DMS 273 treated with DMSO at 0.1 percent for 48 hours (cell line): ENCODE measurements around the gene TPCN2.
"Not testable (repeated sequence)": the region's sequence is repeated elsewhere in the genome, so short reads cannot be mapped to it uniquely, and the experiment has no call there.

ENCODE experiments used
- DNase-seq: peaks from one replicate; lab custom pipeline; 2025; lab: John Stamatoyannopoulos, UW

Gene TPCN2

GRCh38 chr11:69076129-69076791 lies 27.5 kb downstream of the TPCN2 start:
- no peak for DNase-seq

DNA sequence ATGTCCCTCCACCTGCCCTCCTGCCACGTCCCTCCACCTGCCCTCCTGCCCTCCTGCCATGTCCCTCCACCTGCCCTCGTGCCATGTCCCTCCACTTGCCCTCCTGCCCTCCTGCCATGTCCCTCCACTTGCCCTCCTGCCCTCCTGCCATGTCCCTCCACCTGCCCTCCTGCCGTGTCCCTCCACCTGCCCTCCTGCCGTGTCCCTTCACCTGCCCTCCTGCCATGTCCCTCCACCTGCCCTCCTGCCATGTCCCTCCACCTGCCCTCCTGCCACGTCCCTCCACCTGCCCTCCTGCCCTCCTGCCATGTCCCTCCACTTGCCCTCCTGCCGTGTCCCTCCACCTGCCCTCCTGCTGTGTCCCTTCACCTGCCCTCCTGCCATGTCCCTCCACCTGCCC lies 28.2 kb downstream of the TPCN2 start:
- not testable (repeated sequence) for DNase-seq

GRCh38 chr11:69078508-69078907 lies 29.8 kb downstream of the TPCN2 start:
- DNase-seq = no peak

DNA sequence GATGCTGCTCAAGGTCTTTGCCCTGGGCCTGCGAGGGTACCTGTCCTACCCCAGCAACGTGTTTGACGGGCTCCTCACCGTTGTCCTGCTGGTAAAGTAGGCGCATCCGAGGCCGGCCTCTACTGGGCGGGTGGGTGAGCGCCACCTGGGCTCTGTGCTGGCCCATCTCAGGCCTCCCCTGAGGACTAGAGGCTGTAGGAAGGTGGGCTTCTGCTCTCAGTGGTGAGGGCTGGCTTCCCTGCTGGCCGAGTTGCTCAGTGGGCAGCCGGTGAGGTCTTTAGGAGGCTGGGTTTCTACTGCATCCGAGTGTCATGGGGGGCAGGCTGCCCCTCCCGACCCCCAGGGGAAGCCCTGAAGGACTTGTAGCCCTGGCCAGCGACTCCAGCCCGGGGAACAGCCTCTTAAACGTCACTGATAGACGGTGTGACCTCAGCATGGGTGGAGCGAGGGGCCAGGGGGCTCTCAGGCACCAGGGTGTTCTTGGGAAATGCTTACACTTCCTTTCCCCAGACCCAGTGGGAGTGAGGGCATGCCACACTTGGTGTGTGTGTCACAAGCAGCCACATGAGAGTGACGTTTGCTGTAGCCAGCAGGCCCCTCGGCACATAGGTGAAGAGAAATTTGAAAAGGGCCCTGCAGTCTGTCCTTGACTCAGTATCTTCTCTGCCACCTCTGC lies 30.3 kb downstream of the TPCN2 start:
- DNase-seq = no peak

DNA sequence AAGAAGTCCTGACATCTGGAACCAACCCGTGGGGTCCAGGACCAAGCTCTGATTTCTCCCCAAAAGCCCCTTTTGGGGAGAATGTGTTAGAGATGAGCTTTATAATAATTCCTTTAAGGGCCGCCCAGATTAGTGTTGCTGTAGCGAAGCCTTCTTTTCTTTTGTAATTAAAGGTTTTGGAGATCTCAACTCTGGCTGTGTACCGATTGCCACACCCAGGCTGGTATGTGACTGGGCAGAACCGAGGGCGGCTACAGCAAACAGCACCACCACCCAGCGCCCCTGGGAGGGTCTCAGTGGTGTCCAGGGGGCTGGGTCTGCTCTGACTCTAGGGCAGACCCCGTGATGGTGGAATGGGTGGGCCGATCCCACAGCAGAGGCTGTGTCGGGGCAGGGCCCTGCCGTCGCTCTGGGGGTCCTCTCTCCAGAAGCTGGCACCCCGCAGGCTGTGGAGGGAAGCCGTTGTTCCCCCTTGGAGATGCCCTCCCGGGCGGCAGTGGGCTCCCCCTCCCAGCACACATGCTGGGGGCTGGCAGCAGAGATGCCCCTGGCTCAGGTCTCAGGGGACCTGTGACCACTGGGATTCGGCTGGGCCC lies 31.0 kb downstream of the TPCN2 start:
- DNase-seq = no peak

- no peak for DNase-seq
Measured at GRCh38 chr11:69080257-69080995, 31.7 kb downstream of the TPCN2 start.

- no peak for DNase-seq
Measured at GRCh38 chr11:69081180-69081579, 32.4 kb downstream of the TPCN2 start.

DNA sequence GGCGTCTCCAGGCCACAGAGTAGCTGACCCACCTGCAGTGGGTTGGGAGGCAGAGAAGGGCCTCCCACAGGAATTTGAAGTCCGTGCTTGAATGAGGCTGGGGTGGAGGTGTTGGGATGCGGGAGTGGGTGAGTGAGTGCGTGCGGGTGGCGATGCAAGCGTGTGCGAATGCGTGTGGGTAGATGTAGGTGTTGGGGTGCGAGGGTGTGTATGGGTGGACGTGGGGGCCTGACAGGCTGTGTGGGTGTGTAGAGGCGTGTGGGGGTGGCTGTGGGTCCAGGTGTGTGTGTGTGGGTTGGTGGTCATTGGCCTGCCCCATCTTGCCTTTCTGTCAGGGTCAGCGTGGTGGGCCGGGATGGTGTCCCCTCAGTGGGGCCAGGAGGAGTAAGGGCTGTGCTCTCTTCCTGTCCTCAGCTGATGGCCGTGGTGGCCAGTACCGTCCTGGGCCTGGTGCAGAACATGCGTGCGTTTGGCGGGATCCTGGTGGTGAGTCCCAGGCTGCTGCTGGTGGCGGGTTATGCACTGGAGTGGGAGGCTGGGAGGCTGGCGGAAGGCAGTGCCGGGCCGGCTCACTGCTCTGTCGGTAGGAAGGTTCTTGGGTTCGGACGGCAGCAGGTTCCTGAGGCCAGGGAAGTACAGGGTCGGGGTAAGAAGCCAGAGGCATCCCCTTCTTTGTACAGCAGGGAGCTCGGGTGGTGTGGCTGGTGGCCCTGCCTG lies 35.0 kb downstream of the TPCN2 start:
- DNase-seq = no peak

GRCh38 chr11:69084371-69084770 lies 35.6 kb downstream of the TPCN2 start:
- no peak for DNase-seq

DNA sequence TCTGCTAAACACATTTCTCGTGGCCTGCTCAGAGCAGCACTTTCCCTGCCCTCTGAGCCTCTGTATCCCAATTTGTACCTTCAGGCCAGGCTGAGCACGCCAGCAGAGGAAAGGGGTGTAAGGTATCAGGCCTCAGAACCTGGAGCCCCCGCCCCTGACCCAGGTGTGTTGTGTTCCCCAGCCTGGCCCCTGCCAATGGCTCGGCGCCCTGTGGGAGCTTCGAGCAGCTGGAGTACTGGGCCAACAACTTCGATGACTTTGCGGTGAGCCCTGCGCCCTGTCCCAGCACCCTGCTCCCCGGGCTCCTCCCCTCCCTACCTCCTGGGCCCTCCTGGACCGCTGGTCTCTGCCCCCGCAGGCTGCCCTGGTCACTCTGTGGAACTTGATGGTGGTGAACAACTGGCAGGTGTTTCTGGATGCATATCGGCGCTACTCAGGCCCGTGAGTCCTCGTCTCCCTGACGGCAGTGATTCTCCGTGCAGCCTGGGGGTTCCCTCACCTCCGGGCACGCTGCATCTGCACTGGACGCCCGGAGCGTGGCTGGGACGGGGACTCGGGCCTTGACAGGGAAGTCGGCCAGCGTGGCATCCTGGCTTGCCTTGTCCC lies 36.9 kb downstream of the TPCN2 start:
- no peak for DNase-seq

- no peak for DNase-seq
Measured at GRCh38 chr11:69086152-69087132, 37.7 kb downstream of the TPCN2 start.

- DNase-seq = no peak
Measured at GRCh38 chr11:69087133-69087524, 38.4 kb downstream of the TPCN2 start.

GRCh38 chr11:69087811-69088210 lies 39.1 kb downstream of the TPCN2 start:
- no peak for DNase-seq

- peak; percentile 6 for DNase-seq
Measured at GRCh38 chr11:69088676-69089146, 40.0 kb downstream of the TPCN2 start.

DNA sequence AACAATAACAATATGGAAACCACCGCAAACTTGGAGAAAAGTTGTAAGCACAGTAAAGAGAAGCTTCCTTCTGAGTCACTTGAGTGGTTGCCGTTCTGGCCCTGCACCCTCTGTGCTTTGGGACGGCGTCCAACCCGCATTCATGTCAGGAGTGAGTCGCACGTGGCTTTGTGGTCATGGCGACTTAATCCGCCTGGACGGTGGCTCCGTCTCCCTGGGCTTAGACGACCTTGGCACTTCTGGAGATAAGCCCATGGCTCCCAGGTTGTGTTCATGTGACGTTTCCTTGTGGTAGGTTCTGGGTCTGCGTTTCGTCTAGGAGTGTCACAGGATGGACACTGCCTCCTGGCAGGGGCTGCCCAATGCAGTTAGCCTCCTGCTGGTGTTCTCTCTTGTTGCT lies 40.5 kb downstream of the TPCN2 start:
- DNase-seq = no peak

DNA sequence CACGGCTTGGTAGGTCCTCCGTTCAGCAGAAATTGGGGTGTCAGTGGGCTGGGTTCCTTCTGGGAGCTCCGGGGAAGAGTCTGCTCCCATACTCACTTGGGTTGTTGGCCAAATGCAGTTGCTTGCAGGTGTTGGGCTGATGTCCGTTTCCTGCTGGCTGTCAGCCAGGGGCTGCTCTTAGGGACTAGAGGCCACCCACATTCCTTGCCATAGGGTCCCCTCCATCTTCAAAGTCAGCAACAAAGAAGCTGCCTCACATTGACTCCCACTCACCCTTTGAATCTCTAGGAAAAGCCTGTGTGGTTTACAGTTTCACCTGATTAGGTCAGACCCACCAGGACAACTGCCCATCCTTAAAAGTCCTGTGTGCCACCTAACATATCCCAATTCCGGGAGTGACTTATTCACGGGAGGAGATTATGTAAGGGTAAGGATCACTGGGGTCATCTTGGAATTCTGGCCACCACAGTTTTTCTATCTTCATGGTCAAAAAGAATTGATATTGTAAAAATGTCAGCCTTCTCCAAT lies 43.0 kb downstream of the TPCN2 start:
- DNase-seq = no peak

- no peak for DNase-seq
Measured at GRCh38 chr11:69092263-69092662, 43.5 kb downstream of the TPCN2 start.

DNA sequence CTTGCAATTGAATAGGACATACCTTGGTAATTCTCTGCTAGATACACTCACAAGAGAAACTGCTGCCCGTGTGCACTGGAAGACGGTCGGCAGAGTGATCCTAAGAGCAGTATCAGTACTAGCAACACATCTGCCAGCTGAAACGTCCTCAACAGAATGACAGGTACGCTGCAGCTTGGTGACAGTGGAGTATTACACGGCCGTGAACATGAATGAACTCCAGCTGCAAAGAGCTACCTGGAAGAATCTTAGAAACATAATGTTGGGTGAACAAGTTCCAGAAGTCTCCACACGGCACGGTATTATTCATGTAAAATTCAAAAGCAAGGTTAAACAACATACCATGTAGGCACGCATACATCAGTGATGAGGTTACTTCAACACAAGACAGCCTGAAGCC lies 44.4 kb downstream of the TPCN2 start:
- DNase-seq = no peak

DNA sequence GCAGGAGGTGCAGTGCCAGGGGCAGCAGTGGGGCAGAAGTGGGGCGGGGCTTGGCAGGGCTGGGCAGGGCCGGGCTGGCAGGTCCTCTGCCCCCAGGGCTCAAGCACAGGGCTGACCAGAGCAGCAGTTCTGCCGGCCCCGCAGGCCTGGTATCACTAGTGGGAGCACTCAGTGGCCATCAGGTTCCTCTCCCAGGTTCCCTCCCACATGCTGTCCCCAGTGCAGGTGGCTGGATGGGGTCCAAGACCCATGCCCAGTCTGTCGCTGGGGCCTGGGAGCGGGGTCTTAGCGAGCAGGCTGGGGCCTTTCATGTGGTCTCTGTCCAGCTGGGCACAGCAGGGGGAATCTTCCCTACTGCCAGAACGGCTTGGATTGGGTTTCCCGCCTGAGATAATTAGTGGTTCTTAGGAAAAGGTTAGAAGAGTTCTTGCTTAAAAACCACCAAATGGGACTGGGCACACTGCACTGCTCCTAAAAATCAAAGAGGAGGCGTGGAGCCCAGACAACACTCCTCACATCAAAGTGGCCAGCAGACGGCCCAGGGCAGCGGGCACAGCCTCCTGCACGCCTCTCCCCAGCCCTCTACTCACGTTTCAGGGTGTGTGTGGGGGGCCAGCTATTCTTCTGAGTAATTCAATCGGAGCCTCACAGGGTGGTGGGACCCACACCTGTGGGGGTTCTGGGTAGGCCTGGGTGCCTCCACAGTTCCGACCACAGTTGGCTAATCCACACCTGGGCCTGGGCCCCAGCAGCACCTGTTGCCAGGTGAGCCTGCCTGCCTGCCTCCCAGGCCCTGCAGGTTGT lies 45.6 kb downstream of the TPCN2 start:
- no peak for DNase-seq
